ENCODE data around the gene OCRL. TPM values are rescaled to one million over a fixed set of nuclear protein-coding genes. Genes with fewer than 3 reads are reported as not detected.

Gene OCRL
- total RNA-seq, 1 experiment from 2014 or later = 18.1 TPM

DNA sequence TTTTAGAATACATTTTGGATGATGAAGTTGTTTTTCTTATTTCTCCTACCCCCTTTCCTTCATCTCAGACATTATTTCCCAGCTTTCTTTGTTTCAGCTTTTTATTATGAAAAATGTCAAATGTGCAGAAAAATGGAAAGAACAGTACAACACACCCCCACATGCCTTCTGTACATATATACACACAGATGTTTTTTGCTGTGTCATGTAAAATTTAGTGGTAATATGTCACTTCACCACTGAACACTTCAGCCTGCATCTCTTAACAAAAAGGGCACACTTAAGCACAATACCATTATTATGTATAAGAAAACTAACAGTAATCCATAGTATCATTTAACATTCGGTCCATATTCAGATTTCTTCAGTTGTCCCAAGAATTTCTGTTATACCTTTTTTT is 37.8 kb downstream of the OCRL start:
- Histone ChIP-seq H3K27ac (peak overlapping the region; percentile 59), H3K4me3 (no peak overlapping the region)

DNA sequence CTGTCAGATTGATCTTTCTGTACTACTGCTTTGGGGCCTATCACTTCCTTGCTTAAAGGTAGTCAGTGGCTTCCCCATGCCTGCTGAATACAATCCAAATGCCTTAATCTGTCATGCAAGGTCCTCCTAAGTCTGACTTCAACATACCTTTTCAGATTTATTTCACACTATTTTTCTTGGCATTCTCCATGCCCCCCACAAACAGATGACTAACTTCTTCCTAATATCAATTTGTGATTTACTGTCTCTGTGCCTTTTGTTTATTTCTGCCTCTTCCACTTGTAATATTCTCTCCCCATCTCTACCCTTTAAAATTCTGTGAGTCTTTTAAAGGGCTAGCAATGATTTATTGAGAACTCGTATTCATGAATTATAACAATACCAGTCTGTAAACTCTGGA is 41.8 kb downstream of the OCRL start:
- DNase-seq (ENCODE audit: low read depth in 1 of 2, low spot score in 2 of 2) = no peak

More for the DNA sequence above, 37.8 kb downstream of the OCRL start:
- no peaks in the 10 kb centered on the region for H3K9me3 ChIP-seq (replicated peaks)
- no peaks in the 10 kb centered on the region for H3K27me3 ChIP-seq (replicated peaks)
- peaks cover 8% of the 10 kb centered on the region for H3K36me3 ChIP-seq
- no peak for DNase-seq (ENCODE audit: low read depth in 1 of 2, low spot score in 2 of 2)
- peaks cover 11% of the 10 kb centered on the region for H3K4me1 ChIP-seq (replicated peaks)

DNA sequence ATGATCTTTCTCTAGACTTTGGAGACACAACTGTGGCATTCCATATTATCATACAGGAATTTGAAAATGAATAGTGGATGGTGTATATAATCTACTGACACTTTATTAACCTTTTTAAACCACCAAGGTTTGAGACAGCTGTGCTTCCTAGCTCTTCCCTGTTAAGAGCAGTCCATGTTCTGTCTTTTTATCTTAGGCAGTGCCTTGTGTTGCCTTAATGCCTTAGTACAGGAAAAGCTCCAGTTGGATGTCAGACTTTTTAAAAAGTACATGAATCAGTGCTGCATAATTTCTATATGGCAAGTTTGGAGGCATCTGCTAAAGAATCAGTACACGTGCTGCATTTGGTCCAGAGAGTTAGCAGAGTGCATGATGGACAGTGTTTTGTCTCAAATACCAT is 45.1 kb downstream of the OCRL start:
- no peaks in the 10 kb centered on the region for H3K27me3 ChIP-seq (replicated peaks)
- H3K27ac ChIP-seq = no peak overlapping the region
- no peak for DNase-seq (ENCODE audit: low read depth in 1 of 2, low spot score in 2 of 2)
- no peak overlapping the region for H3K4me3 ChIP-seq
- H3K9me3 ChIP-seq (replicated peaks) = no peaks in the 10 kb centered on the region
- H3K36me3 ChIP-seq = no peaks in the 10 kb centered on the region; the same call in 1 of the 2 replicates
- H3K4me1 ChIP-seq (replicated peaks) = no peaks in the 10 kb centered on the region

More for the DNA sequence above, 41.8 kb downstream of the OCRL start:
- no peak overlapping the region for H3K4me3 ChIP-seq
- no peaks in the 10 kb centered on the region for H3K9me3 ChIP-seq (replicated peaks)
- peaks cover 11% of the 10 kb centered on the region for H3K4me1 ChIP-seq (replicated peaks)
- H3K36me3 ChIP-seq = peaks cover 2% of the 10 kb centered on the region
- no peaks in the 10 kb centered on the region for H3K27me3 ChIP-seq (replicated peaks)
- no peak overlapping the region for H3K27ac ChIP-seq

DNA sequence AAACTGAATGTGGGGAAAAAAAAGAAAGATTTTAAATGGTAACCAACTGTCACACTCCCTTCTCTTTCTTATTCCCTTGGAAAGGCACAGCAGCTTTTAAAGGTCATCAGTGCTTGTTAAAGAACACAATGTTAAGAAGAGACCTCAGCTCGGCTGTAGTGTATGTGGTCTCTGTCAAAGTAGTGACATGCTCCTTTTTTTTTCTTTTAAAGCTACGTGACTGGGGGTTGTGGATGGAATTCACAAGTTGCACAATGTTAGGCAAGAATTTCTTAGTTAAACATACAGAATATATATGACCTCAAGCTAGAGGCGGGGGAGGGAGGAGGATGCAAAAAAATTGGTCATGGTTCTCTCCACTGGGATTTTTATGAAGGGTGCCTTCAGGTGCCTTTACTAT is 45.6 kb downstream of the OCRL start:
- no peak for DNase-seq (ENCODE audit: low read depth in 1 of 2, low spot score in 2 of 2)
- Histone ChIP-seq H3K27ac (no peak overlapping the region), H3K36me3 (peaks cover under 1% of the 10 kb centered on the region; the same call in 1 of the 2 replicates), H3K4me1 (replicated peaks) (no peaks in the 10 kb centered on the region), H3K9me3 (replicated peaks) (no peaks in the 10 kb centered on the region), H3K27me3 (replicated peaks) (no peaks in the 10 kb centered on the region), H3K4me3 (no peak overlapping the region)

DNA sequence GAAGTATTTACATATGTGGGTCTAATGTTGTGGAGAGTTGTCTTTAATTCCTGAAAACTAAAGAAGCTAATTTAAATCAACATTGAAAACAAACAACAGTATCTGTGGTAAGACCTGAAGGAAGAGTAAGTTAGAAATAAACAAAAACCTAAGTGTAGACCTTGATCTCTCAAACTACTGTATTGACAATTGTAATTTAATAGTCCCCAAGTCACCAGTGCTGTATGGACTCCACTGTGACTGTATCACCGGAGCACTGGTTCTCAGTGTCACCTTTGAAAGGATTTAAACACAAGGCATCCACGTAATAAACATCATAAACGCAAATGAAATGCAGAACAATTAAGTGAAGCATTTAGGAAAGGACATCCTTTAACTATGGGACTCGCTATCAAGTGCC is 46.4 kb downstream of the OCRL start:
- Histone ChIP-seq H3K27me3 (replicated peaks) (no peaks in the 10 kb centered on the region), H3K27ac (no peak overlapping the region), H3K4me3 (no peak overlapping the region), H3K9me3 (replicated peaks) (no peaks in the 10 kb centered on the region), H3K4me1 (replicated peaks) (no peaks in the 10 kb centered on the region), H3K36me3 (peaks cover 3% of the 10 kb centered on the region; the same call in 1 of the 2 replicates)
- DNase-seq (ENCODE audit: low read depth in 1 of 2, low spot score in 2 of 2) = no peak

DNA sequence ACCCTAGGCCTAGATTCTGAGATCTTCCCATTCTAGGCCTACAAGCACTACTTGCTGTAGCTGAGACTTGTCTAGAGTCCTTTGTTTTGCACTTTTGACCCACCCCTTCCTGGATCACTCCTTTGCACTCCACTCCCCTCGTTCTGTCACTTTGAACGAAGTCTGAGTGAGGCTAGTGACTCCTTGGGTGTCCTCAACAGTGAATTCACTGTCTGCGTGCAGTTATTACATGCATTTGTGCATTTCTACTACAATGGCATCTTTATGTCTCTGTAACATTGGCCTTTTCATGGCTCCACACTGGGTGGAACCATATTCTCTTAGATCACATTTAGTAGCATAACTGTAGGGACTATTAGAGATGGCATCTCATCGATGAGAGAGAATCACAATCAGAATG is 50.5 kb downstream of the OCRL start:
- H3K4me1 ChIP-seq (replicated peaks) = peaks cover 6% of the 10 kb centered on the region
- no peaks in the 10 kb centered on the region for H3K9me3 ChIP-seq (replicated peaks)
- H3K27ac ChIP-seq = no peak overlapping the region
- H3K4me3 ChIP-seq = no peak overlapping the region
- no peaks in the 10 kb centered on the region for H3K27me3 ChIP-seq (replicated peaks)
- DNase-seq (ENCODE audit: low read depth in 1 of 2, low spot score in 2 of 2) = no peak
- H3K36me3 ChIP-seq = peaks cover 3% of the 10 kb centered on the region; the same call in 1 of the 2 replicates

DNA sequence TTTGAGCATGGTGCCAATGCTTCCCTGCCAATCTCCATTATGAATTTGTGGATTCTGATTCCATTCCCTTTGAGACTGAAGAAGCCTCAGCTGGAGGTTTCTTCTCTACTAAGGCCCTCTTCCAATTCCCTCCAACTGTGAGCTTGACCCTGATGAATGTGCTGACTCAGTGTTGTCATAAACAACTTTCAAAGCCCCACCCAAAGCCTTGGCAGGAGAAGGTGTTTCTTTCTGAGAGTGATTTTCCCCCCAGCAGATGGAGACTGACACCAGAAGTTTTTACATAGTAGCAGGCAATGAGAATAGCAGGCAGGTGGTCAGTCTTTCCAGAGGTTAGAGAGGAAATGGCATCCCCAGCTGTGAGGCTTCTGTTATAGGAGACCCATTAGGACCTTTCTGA is 53.1 kb downstream of the OCRL start:
- H3K27ac ChIP-seq = no peak overlapping the region
- DNase-seq (ENCODE audit: low read depth in 1 of 2, low spot score in 2 of 2) = peak in 1 of 2 experiments; percentile 8

DNA sequence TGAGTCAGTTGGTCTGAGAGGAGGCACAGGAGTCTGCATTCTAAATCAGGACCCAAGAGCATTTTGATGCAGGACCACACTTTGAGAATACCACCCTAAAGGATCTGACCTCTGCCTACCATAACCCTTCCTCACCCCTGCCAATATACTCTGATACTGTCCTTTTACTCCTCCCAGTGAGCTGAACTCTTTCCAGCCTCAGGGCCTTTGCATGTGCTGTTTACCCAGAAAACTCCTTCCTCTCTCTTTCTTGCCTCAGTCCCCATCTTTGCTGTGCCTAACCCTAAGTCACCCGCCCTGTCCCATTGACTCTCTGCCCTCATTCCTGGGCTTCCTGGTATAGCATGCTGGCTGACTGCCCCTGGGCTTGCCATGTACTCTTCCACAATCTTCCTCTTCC is 54.7 kb downstream of the OCRL start:
- Histone ChIP-seq H3K27me3 (replicated peaks) (no peaks in the 10 kb centered on the region), H3K9me3 (replicated peaks) (no peaks in the 10 kb centered on the region), H3K36me3 (peaks cover 3% of the 10 kb centered on the region; the same call in 1 of the 2 replicates), H3K4me3 (no peak overlapping the region), H3K27ac (no peak overlapping the region), H3K4me1 (replicated peaks) (peaks cover 6% of the 10 kb centered on the region)
- no peak for DNase-seq (ENCODE audit: low read depth in 1 of 2, low spot score in 2 of 2)

More for the DNA sequence above, 53.1 kb downstream of the OCRL start:
- Histone ChIP-seq H3K27me3 (replicated peaks) (no peaks in the 10 kb centered on the region), H3K4me1 (replicated peaks) (peaks cover 6% of the 10 kb centered on the region), H3K4me3 (no peak overlapping the region), H3K9me3 (replicated peaks) (no peaks in the 10 kb centered on the region), H3K36me3 (peaks cover 3% of the 10 kb centered on the region; the same call in 1 of the 2 replicates)

DNA sequence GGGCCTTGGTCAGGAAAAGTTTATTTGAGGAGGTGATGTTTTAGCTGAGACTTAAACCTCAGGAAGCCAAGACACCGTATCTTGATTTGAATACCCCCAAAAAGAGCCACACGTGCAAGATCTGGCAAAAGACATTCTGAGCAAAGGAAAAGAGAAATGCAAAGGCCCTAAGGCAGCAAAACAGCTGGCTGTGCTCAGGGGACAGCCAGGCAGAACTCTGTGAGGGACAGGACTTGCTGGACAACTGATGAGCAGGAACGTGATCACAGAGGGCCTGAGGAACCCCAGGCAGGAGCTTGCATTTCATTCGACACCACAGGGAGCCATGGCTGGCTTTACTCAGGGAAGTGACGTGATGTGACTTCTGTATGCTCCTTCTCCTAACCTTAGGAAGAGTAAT is 56.0 kb downstream of the OCRL start:
- H3K36me3 ChIP-seq = no peaks in the 10 kb centered on the region
- no peak for DNase-seq (ENCODE audit: low read depth in 1 of 2, low spot score in 2 of 2)
- no peak overlapping the region for H3K4me3 ChIP-seq
- no peaks in the 10 kb centered on the region for H3K27me3 ChIP-seq (replicated peaks)
- peaks cover 6% of the 10 kb centered on the region for H3K4me1 ChIP-seq (replicated peaks)
- H3K9me3 ChIP-seq (replicated peaks) = no peaks in the 10 kb centered on the region
- no peak overlapping the region for H3K27ac ChIP-seq

DNA sequence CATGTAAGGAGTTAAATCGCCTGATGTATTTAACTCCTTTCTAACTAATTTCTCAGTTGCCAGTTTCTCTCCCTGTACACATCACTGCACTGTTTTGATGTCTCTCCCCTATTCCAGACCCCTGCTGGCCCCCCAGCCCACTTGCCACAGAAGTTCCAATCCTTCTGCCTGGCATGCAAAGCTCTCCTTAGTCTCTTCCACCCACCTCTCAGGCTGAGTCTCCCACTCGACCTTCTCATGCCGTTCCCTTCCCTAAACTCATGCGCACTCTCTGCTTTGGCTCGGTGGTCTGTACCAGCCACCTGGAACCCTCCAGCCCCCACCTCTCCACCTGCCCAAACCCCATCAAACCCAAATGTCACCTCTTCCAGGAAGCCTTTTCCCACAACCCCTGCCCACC is 57.8 kb downstream of the OCRL start:
- H3K27me3 ChIP-seq (replicated peaks) = no peaks in the 10 kb centered on the region
- H3K36me3 ChIP-seq = no peaks in the 10 kb centered on the region
- no peak for DNase-seq (ENCODE audit: low read depth in 1 of 2, low spot score in 2 of 2)
- no peak overlapping the region for H3K4me3 ChIP-seq
- peaks cover 4% of the 10 kb centered on the region for H3K4me1 ChIP-seq (replicated peaks)
- no peaks in the 10 kb centered on the region for H3K9me3 ChIP-seq (replicated peaks)
- H3K27ac ChIP-seq = no peak overlapping the region

DNA sequence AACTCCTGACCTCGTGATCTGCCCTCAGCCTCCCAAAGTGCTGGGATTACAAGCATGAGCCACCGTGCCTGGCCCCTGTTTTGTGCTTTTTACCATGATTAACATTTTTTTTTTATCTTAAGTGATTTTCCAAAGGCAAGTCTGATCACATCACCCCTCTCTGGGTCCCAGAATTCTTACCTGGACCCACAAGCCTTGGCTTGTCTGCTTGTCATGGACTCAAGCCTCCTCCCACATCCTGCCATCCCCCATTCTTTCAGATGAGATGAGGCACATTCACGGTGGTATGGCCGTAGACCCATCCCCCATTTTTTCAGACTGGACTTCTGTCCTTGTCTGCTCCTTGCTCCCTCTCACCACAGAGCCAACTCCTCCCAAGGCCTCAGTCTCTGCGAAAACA is 59.4 kb downstream of the OCRL start:
- H3K4me3 ChIP-seq = no peak overlapping the region
- no peak for DNase-seq (ENCODE audit: low read depth in 1 of 2, low spot score in 2 of 2)
- H3K27ac ChIP-seq = no peak overlapping the region
- H3K4me1 ChIP-seq (replicated peaks) = peaks cover 5% of the 10 kb centered on the region
- no peaks in the 10 kb centered on the region for H3K9me3 ChIP-seq (replicated peaks)
- no peaks in the 10 kb centered on the region for H3K36me3 ChIP-seq
- H3K27me3 ChIP-seq (replicated peaks) = no peaks in the 10 kb centered on the region

DNA sequence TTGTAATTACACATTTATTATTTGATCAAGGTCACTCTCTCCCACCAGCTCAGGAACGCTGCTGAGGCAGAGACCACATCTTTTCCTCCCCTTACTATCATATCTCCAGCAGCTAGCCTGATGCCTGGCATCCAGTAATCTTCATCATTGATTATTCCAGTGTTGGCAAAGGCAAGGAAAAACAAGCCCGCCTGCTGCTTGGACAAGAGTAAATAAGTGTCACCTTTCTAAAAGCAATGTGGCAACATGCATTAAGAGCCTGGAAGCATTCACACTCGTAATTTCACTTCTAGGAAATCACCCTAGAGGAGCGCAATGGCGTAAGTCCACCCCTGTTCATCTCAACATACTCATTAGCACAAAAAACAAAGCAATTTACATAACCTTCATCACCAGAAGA is 59.9 kb downstream of the OCRL start:
- no peak for DNase-seq (ENCODE audit: low read depth in 1 of 2, low spot score in 2 of 2)
- H3K9me3 ChIP-seq (replicated peaks) = no peaks in the 10 kb centered on the region
- H3K4me1 ChIP-seq (replicated peaks) = peaks cover 6% of the 10 kb centered on the region
- H3K36me3 ChIP-seq = no peaks in the 10 kb centered on the region
- no peak overlapping the region for H3K4me3 ChIP-seq
- H3K27ac ChIP-seq = no peak overlapping the region
- H3K27me3 ChIP-seq (replicated peaks) = no peaks in the 10 kb centered on the region

DNA sequence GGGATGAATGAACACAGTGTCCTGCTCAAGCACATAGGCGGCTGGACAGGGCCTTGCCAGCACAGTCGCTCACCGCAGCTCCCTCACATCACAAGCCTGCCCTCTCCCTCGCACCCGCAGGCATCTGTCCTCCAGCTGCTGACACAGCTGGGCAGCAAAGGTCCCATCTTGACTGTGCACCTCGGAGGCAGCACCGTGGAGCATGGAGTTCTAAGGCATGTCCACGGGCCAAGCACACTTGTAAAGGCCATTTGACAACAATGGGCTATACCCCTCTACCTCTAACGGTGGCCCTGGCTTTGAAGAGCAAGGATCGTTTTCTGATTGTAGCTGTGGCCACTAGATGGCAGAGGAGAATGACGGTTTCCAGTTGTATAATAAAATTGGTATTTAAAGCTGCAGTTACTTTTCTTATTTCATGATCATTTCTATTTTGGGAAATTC is 60.9 kb downstream of the OCRL start:
- Histone ChIP-seq H3K36me3 (no peaks in the 10 kb centered on the region), H3K4me1 (replicated peaks) (peaks cover 6% of the 10 kb centered on the region), H3K4me3 (no peak overlapping the region), H3K9me3 (replicated peaks) (no peaks in the 10 kb centered on the region), H3K27me3 (replicated peaks) (no peaks in the 10 kb centered on the region), H3K27ac (no peak overlapping the region)
- peak in 1 of 2 experiments; percentile 14 for DNase-seq (ENCODE audit: low read depth in 1 of 2, low spot score in 2 of 2)

DNA sequence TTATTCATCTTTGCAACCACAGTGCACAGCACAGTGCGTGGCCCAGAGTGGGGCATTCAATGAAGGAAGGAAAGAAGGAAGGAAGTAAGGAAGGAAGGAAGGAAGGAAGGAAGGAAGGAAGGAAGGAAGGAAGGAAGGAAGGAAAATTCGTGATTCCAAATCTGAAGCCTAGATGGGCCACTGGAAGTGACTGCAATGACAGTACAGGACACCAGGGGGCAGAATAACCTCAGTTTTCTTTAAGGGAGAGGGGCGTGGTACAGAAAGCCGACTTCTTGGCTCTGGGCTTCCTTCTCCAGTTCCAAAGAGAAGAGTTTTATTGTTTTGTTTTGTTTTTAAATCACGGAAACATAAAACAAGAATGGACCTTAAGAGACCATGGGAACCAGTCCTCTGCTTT is 66.9 kb downstream of the OCRL start:
- Histone ChIP-seq H3K27ac (no peak overlapping the region), H3K4me1 (replicated peaks) (peaks cover 6% of the 10 kb centered on the region), H3K27me3 (replicated peaks) (no peaks in the 10 kb centered on the region), H3K36me3 (no peaks in the 10 kb centered on the region), H3K9me3 (replicated peaks) (no peaks in the 10 kb centered on the region), H3K4me3 (no peak overlapping the region)
- peak in 1 of 2 experiments; percentile 50 for DNase-seq (ENCODE audit: low read depth in 1 of 2, low spot score in 2 of 2)

DNA sequence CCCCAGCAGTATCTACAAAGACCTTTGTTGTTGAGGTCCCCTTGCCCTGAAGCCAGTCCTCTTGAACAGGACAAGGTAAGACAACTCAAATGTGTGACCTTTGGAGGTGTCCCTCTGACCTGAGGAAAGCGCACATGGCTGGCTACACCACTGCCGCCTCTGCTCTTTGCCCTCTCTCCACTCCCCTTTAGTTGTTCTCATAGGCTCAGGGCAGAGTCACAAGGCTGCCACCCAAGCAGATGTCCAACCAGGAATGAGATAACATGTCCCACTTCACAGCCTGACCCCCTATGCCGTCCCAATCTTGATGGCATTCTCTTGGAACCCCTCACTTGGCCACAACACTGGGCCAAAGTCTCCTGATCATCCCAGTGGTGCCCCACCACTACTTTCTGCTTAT is 68.4 kb downstream of the OCRL start:
- no peaks in the 10 kb centered on the region for H3K27me3 ChIP-seq (replicated peaks)
- no peaks in the 10 kb centered on the region for H3K36me3 ChIP-seq
- H3K27ac ChIP-seq = no peak overlapping the region
- H3K9me3 ChIP-seq (replicated peaks) = no peaks in the 10 kb centered on the region
- peaks cover 6% of the 10 kb centered on the region for H3K4me1 ChIP-seq (replicated peaks)
- no peak for DNase-seq (ENCODE audit: low read depth in 1 of 2, low spot score in 2 of 2)
- no peak overlapping the region for H3K4me3 ChIP-seq

All from SJSA1 (cell line).